Mucosa of stomach (tissue), 1 donor: ENCODE results near the gene ADISSP.

ENCODE experiments used
- H3K27me3 ChIP-seq: one replicate; pipeline ENCODE4 v1.7.0; 2013; ENCODE audit warnings: mild to moderate bottlenecking, low read length; ENCODE audit not compliant: control insufficient read depth, insufficient read depth
- H3K36me3 ChIP-seq: one replicate; pipeline ENCODE4 v1.7.0; 2013; ENCODE audit warnings: low read length; ENCODE audit not compliant: control insufficient read depth, insufficient read depth
- H3K4me1 ChIP-seq: one replicate; pipeline ENCODE4 v1.7.0; 2013; ENCODE audit warnings: mild to moderate bottlenecking, low read length; ENCODE audit not compliant: control insufficient read depth, insufficient read depth
- H3K4me3 ChIP-seq: one replicate; pipeline ENCODE4 v1.7.0; 2013; ENCODE audit warnings: low read length
- H3K9ac ChIP-seq: one replicate; pipeline ENCODE4 v1.7.0; 2013; ENCODE audit warnings: mild to moderate bottlenecking, low read length, moderate library complexity
- H3K9me3 ChIP-seq: one replicate; pipeline ENCODE4 v1.7.0; 2013; ENCODE audit warnings: mild to moderate bottlenecking, low read length, moderate library complexity; ENCODE audit not compliant: control insufficient read depth
- donor health status: Pancreatic carcinoma.

ADISSP gene

GRCh38 chr20:3803854-3804253, 36.3 kb upstream of the ADISSP start:
- Histone ChIP-seq H3K36me3 (peaks cover 6% of the 10 kb centered on the region), H3K4me3 (no peak overlapping the region), H3K9me3 (no peaks in the 10 kb centered on the region), H3K27me3 (no peaks in the 10 kb centered on the region), H3K9ac (no peak overlapping the region), H3K4me1 (peaks cover 48% of the 10 kb centered on the region)

- Histone ChIP-seq H3K4me1 (peaks cover 51% of the 10 kb centered on the region), H3K9ac (no peak overlapping the region), H3K4me3 (no peak overlapping the region), H3K27me3 (no peaks in the 10 kb centered on the region), H3K36me3 (peaks cover 6% of the 10 kb centered on the region), H3K9me3 (no peaks in the 10 kb centered on the region)
Measured at GRCh38 chr20:3803289-3803688, 35.7 kb upstream of the ADISSP start.

DNA sequence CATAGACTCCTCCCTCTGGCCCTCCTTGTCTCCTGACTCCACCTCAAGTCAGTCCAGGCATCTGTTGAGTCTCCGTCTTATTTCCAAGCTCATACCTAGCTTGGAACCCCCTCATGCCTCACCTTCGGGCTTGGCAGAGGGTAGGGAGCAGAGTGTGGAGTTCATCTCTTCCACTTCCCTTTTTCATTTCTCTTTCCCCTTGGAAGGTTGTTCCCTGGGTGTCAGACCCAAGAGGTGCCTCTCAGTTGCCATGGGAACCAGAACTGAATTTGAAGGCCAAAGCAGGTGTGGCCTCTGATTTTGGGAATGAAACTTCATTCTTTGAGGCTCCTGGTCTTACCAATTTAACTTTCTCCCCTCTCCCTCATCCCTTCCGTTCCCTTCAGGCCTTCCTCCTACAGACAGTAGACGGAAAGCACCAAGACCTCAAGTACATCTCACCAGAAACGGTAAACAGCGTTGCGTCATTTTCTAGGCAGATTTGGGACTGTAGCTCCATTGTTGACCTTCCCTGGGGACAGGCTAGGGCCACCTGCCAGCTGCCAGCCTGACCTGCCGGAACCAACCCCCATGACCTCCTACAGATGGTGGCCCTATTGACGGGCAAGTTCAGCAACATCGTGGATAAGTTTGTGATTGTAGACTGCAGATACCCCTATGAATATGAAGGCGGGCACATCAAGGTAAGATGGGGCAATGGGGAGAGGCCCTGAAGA, 35.1 kb upstream of the ADISSP start:
- Histone ChIP-seq H3K4me1 (peaks cover 51% of the 10 kb centered on the region), H3K4me3 (no peak overlapping the region), H3K9me3 (no peaks in the 10 kb centered on the region), H3K9ac (no peak overlapping the region), H3K27me3 (no peaks in the 10 kb centered on the region), H3K36me3 (peaks cover 6% of the 10 kb centered on the region)

- Histone ChIP-seq H3K9ac (no peak overlapping the region), H3K4me3 (no peak overlapping the region), H3K9me3 (no peaks in the 10 kb centered on the region), H3K36me3 (peaks cover 6% of the 10 kb centered on the region), H3K27me3 (no peaks in the 10 kb centered on the region), H3K4me1 (peaks cover 51% of the 10 kb centered on the region)
Measured at GRCh38 chr20:3801846-3802245, 34.3 kb upstream of the ADISSP start.

GRCh38 chr20:3801299-3801698, 33.7 kb upstream of the ADISSP start:
- no peak overlapping the region for H3K9ac ChIP-seq
- no peaks in the 10 kb centered on the region for H3K9me3 ChIP-seq
- no peaks in the 10 kb centered on the region for H3K27me3 ChIP-seq
- H3K4me3 ChIP-seq = no peak overlapping the region
- H3K4me1 ChIP-seq = peaks cover 50% of the 10 kb centered on the region
- H3K36me3 ChIP-seq = peaks cover 6% of the 10 kb centered on the region

DNA sequence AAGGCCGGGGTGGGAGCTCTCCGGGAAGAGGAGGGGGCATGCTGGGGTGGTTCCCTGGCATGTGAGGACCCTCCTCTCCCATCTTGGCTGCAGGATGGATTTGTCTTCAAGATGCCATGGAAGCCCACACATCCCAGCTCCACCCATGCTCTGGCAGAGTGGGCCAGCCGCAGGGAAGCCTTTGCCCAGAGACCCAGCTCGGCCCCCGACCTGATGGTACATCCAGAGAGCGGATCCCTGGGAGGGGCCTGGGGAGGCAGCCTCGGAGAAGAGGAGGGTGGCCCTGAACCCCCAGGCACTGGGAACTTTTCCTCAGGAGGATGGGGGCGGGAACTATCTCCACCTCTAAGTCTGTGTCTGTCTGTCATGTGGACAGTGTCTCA, 33.3 kb upstream of the ADISSP start:
- peaks cover 6% of the 10 kb centered on the region for H3K36me3 ChIP-seq
- H3K9ac ChIP-seq = no peak overlapping the region
- H3K4me1 ChIP-seq = peaks cover 45% of the 10 kb centered on the region
- H3K9me3 ChIP-seq = no peaks in the 10 kb centered on the region
- no peak overlapping the region for H3K4me3 ChIP-seq
- H3K27me3 ChIP-seq = no peaks in the 10 kb centered on the region

GRCh38 chr20:3800256-3800877, 32.8 kb upstream of the ADISSP start:
- no peak overlapping the region for H3K4me3 ChIP-seq
- H3K4me1 ChIP-seq = peaks cover 40% of the 10 kb centered on the region
- no peaks in the 10 kb centered on the region for H3K9me3 ChIP-seq
- no peak overlapping the region for H3K9ac ChIP-seq
- H3K36me3 ChIP-seq = peaks cover 6% of the 10 kb centered on the region
- no peaks in the 10 kb centered on the region for H3K27me3 ChIP-seq

DNA sequence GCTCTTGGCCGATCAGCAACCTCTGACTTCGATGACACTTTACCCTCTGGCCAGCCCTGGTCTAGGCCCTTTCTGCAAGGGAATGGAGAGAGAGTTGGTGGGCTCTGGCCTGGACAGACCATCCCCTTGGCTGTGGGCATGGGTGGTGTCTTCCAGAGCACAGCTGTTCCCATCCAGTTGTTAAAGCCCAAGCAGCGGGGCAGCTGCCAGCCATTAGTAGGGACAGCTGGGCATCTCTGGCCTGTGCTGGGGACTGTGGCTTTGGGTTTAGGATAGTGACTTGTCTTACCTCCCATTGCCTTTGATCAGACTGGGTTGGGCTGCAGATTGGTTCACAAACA, 31.3 kb upstream of the ADISSP start:
- Histone ChIP-seq H3K36me3 (peaks cover 6% of the 10 kb centered on the region), H3K27me3 (no peaks in the 10 kb centered on the region), H3K9me3 (no peaks in the 10 kb centered on the region), H3K4me3 (no peak overlapping the region), H3K9ac (no peak overlapping the region), H3K4me1 (peaks cover 40% of the 10 kb centered on the region)

GRCh38 chr20:3798373-3798768, 30.8 kb upstream of the ADISSP start:
- Histone ChIP-seq H3K4me1 (peaks cover 40% of the 10 kb centered on the region), H3K36me3 (peaks cover 5% of the 10 kb centered on the region), H3K27me3 (no peaks in the 10 kb centered on the region), H3K4me3 (no peak overlapping the region), H3K9me3 (no peaks in the 10 kb centered on the region), H3K9ac (no peak overlapping the region)

DNA sequence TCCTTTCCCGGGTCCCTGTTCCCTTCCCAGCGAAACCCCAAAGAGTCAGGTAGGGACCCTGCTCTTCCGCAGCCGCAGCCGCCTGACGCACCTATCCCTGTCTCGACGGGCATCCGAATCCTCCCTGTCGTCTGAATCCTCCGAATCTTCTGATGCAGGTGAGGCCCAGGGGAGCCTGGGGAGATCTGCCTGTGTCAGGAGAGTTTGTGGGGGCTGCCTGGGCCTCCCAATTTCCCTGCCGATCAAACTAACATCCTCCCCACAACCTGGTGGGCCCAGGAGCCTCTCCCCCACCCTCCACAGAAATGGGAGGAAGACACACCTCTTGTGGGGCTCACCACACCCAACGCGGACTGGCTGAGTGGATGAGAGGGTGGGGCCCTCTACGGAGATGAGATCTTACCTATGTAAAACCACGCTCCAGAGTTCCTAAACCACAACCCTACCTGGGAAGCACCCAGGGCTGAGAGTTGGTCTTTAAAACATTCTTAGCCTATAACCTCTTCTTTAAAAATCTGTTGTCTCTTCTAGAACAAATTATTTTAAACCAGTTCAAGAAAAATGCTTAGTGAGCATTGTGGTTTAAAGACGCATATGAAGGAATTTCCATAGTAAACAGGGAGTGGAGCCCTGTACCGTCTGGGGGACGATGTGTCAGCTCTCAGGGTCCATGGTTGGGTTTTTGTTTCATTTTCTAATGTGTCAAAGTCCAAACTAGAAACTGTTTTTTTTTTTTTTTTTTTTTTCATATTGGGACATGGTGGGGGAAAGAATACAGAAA, 30.2 kb upstream of the ADISSP start:
- peak overlapping the region; percentile 3 for H3K9ac ChIP-seq

DNA sequence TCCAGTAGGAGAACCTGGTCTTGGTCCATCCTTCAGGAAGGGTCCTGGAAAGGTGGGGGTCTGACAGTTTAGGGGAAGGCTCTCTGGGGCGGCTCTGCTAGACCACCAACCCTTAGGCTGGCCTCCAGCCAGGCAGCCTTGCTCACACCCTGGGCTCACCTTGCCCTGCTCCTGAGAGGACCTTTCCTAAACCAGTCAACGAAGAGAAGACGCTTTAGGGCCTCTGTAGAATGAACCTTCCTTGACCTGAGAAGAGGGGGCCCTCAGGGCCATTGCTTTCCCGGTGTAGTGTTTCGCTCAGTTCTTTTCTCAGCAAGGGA, 29.6 kb upstream of the ADISSP start:
- Histone ChIP-seq H3K4me1 (peaks cover 40% of the 10 kb centered on the region), H3K4me3 (peak overlapping the region; percentile 51)

More for the DNA sequence above, 30.2 kb upstream of the ADISSP start:
- Histone ChIP-seq H3K4me3 (no peak overlapping the region), H3K36me3 (no peaks in the 10 kb centered on the region), H3K9me3 (no peaks in the 10 kb centered on the region), H3K4me1 (peaks cover 40% of the 10 kb centered on the region), H3K27me3 (no peaks in the 10 kb centered on the region)

GRCh38 chr20:3796477-3797225, 29.1 kb upstream of the ADISSP start:
- Histone ChIP-seq H3K9me3 (no peaks in the 10 kb centered on the region), H3K9ac (peak overlapping the region; percentile 3), H3K4me1 (peaks cover 40% of the 10 kb centered on the region), H3K4me3 (peak overlapping the region; percentile 51), H3K36me3 (no peaks in the 10 kb centered on the region), H3K27me3 (no peaks in the 10 kb centered on the region)

More for the DNA sequence above, 29.6 kb upstream of the ADISSP start:
- H3K36me3 ChIP-seq = no peaks in the 10 kb centered on the region
- no peaks in the 10 kb centered on the region for H3K9me3 ChIP-seq
- peak overlapping the region; percentile 3 for H3K9ac ChIP-seq
- H3K27me3 ChIP-seq = no peaks in the 10 kb centered on the region
